H9 (cell line): ENCODE data around the gene PPP2R2B. TPM values are rescaled to one million over a fixed set of nuclear protein-coding genes. Genes with fewer than 3 reads are reported as not detected.

Experiments
- DNase-seq: peaks from one replicate; pipeline ENCODE4 v3.0.0-alpha.2; 2017
- H2AFZ ChIP-seq: one replicate; pipeline ENCODE4 v1.6.1; 2013; ENCODE audit warnings: mild to moderate bottlenecking, low read length, control low read depth, moderate library complexity
- H2AK5ac ChIP-seq: 2 replicates; pipeline ENCODE4 v1.6.1; 2013; ENCODE audit warnings: low read length, control low read depth, mixed read lengths; ENCODE audit not compliant: insufficient read length
- H2BK120ac ChIP-seq: one replicate; pipeline ENCODE4 v1.6.1; 2013; ENCODE audit warnings: low read depth, mild to moderate bottlenecking, low read length, control low read depth, inconsistent platforms; ENCODE audit not compliant: poor library complexity, severe bottlenecking
- H2BK12ac ChIP-seq: 2 replicates; pipeline ENCODE4 v1.6.1; 2013; ENCODE audit warnings: low read length, control low read depth, mixed read lengths, low read depth; ENCODE audit not compliant: insufficient read length
- H2BK15ac ChIP-seq: 2 replicates; pipeline ENCODE4 v1.6.1; 2013; ENCODE audit warnings: low read depth, low read length, control low read depth
- H2BK20ac ChIP-seq: one replicate; pipeline ENCODE4 v1.6.1; 2013; ENCODE audit warnings: low read depth, mild to moderate bottlenecking, low read length, control low read depth, inconsistent platforms; ENCODE audit not compliant: poor library complexity, severe bottlenecking
- H2BK5ac ChIP-seq: 2 replicates; pipeline ENCODE4 v1.6.1; 2013; ENCODE audit warnings: low read length, control low read depth, mixed read lengths; ENCODE audit not compliant: insufficient read length
- H3K14ac ChIP-seq: 2 replicates; pipeline ENCODE4 v1.6.1; 2013; ENCODE audit warnings: low read length, control low read depth; ENCODE audit not compliant: insufficient read depth
- H3K18ac ChIP-seq: 2 replicates; pipeline ENCODE4 v1.6.1; 2013; ENCODE audit warnings: low read depth, mild to moderate bottlenecking, mixed read lengths, low read length, control low read depth; ENCODE audit not compliant: insufficient read length
- H3K23ac ChIP-seq: 2 replicates; pipeline ENCODE4 v1.6.1; 2013; ENCODE audit warnings: low read length, control low read depth, mixed read lengths, low read depth; ENCODE audit not compliant: insufficient read length
- H3K23me2 ChIP-seq: 2 replicates; pipeline ENCODE4 v1.6.1; 2013; ENCODE audit warnings: low read depth, mild to moderate bottlenecking, mixed read lengths, low read length, control low read depth; ENCODE audit not compliant: insufficient read length, poor library complexity, severe bottlenecking
- H3K27ac ChIP-seq: 2 replicates; pipeline ENCODE4 v1.5.1; 2013; ENCODE audit warnings: low read length, control low read depth, mixed read lengths, low read depth; ENCODE audit not compliant: insufficient read length
- H3K27me3 ChIP-seq: 2 replicates; pipeline ENCODE4 v1.6.1; 2013; ENCODE audit warnings: low read length, control low read depth, inconsistent platforms; ENCODE audit not compliant: insufficient read depth
- H3K4ac ChIP-seq: 2 replicates; pipeline ENCODE4 v1.6.1; 2013; ENCODE audit warnings: low read depth, mild to moderate bottlenecking, control low read depth, inconsistent platforms, low read length, moderate library complexity
- H3K4me1 ChIP-seq: 2 replicates; pipeline ENCODE4 v1.6.1; 2013; ENCODE audit warnings: low read length, control low read depth, inconsistent platforms; ENCODE audit not compliant: insufficient read depth
- H3K4me2 ChIP-seq: 2 replicates; pipeline ENCODE4 v1.6.1; 2013; ENCODE audit warnings: low read length, control low read depth, mixed read lengths; ENCODE audit not compliant: insufficient read length, insufficient read depth
- H3K56ac ChIP-seq: 2 replicates; pipeline ENCODE4 v1.6.1; 2013; ENCODE audit warnings: low read depth, mild to moderate bottlenecking, mixed read lengths, low read length, control low read depth; ENCODE audit not compliant: insufficient read length
- H3K79me1 ChIP-seq: 2 replicates; pipeline ENCODE4 v1.6.1; 2013; ENCODE audit warnings: low read depth, mild to moderate bottlenecking, moderate library complexity, low read length, control low read depth, inconsistent platforms; ENCODE audit not compliant: insufficient read depth, poor library complexity, severe bottlenecking
- H3K79me2 ChIP-seq: 2 replicates; pipeline ENCODE4 v1.6.1; 2013; ENCODE audit warnings: low read length, control low read depth, inconsistent platforms; ENCODE audit not compliant: insufficient read depth
- H3K9ac ChIP-seq: 2 replicates; pipeline ENCODE4 v1.6.1; 2013; ENCODE audit warnings: low read length, control low read depth, mixed read lengths; ENCODE audit not compliant: insufficient read length; ENCODE audit errors: extremely low read depth
- H3K9me3 ChIP-seq: one replicate; pipeline ENCODE4 v1.6.1; 2013; ENCODE audit warnings: low read depth, low read length, inconsistent platforms; ENCODE audit not compliant: control insufficient read depth
- H3T11ph ChIP-seq: one replicate; pipeline ENCODE4 v1.6.1; 2013; ENCODE audit warnings: mild to moderate bottlenecking, low read length, control low read depth, inconsistent platforms
- H4K20me1 ChIP-seq: one replicate; pipeline ENCODE4 v1.6.1; 2013; ENCODE audit not compliant: control insufficient read depth, insufficient read length, insufficient read depth
- H4K5ac ChIP-seq: 2 replicates; pipeline ENCODE4 v1.6.1; 2013; ENCODE audit warnings: low read depth, mild to moderate bottlenecking, mixed read lengths, low read length, control low read depth; ENCODE audit not compliant: insufficient read length
- H4K8ac ChIP-seq: replicated peaks from 2 replicates; pipeline ENCODE4 v1.6.1; 2013; ENCODE audit warnings: low read length, control low read depth, mixed read lengths, low read depth; ENCODE audit not compliant: insufficient read length
- H4K91ac ChIP-seq: 2 replicates; pipeline ENCODE4 v1.6.1; 2013; ENCODE audit warnings: low read depth, mild to moderate bottlenecking, moderate library complexity, mixed read lengths, low read length, control low read depth; ENCODE audit not compliant: insufficient read length
- H3K27ac Mint-ChIP-seq, 3 experiments: 2 replicates in 2 of 3; 3 replicates in 1 of 3; pipeline ENCODE4 v1.8.0; 2020 to 2021; ENCODE audit warnings: mixed read lengths in 3 of 3, mild to moderate bottlenecking in 1 of 3, moderate library complexity in 1 of 3
- H3K27me3 Mint-ChIP-seq: 2 replicates; pipeline ENCODE4 v1.8.0; 2021; ENCODE audit warnings: low read depth, mild to moderate bottlenecking, moderate library complexity, mixed read lengths
- H3K36me3 Mint-ChIP-seq, 3 experiments: 2 replicates in 2 of 3; 3 replicates in 1 of 3; pipeline ENCODE4 v1.8.0; 2020 to 2021; ENCODE audit warnings: low read depth in 3 of 3, mixed read lengths in 3 of 3; ENCODE audit not compliant: insufficient read depth in 1 of 3
- H3K4me1 Mint-ChIP-seq, 2 experiments: 2 replicates each; pipeline ENCODE4 v1.8.0; 2020; ENCODE audit warnings: mixed read lengths in 2 of 2
- H3K4me3 Mint-ChIP-seq, 2 experiments: 2 replicates in 1 of 2; 3 replicates in 1 of 2; pipeline ENCODE4 v1.8.0; 2020 to 2021; ENCODE audit warnings: mild to moderate bottlenecking in 2 of 2, mixed read lengths in 2 of 2, moderate library complexity in 1 of 2
- H3K9me3 Mint-ChIP-seq, 2 experiments: 2 replicates in 1 of 2; 3 replicates in 1 of 2; pipeline ENCODE4 v1.8.0; 2020; ENCODE audit warnings: mild to moderate bottlenecking in 2 of 2, mixed read lengths in 2 of 2, moderate library complexity in 1 of 2
- CTCF ChIP-seq: fragments of 200-600 bp; sonication (generic); conservative IDR thresholded peaks from 3 replicates; pipeline ENCODE4 v1.8.0; 2021; ENCODE audit warnings: antibody characterized with exemption, mild to moderate bottlenecking
- WGBS: extraction: QIAGEN DNeasy Blood & Tissue Kit; methylation state at CpG from one replicate; pipeline ENCODE4 v1.1.7; 2013; ENCODE audit warnings: missing lambda C conversion rate, low lambda C conversion rate, mixed read lengths; ENCODE audit not compliant: insufficient read length; ENCODE audit errors: extremely low coverage; 5-methylcytosine and 5-hydroxymethylcytosine counted together
- total RNA-seq: library from RNA; stranded (reverse); gene quantifications from 2 replicates; pipeline ENCODE4 v1.2.1, GENCODE V29; 2021

The PPP2R2B gene
- total RNA-seq, 1 experiment from 2014 or later, result 14.3 TPM

GRCh38 chr5:146680846-146681584 is 197.5 kb downstream of the PPP2R2B start:
- no peaks in the 10 kb centered on the region for H4K20me1 ChIP-seq
- H3K23me2 ChIP-seq, result no peaks in the 10 kb centered on the region
- no peak overlapping the region for H3K18ac ChIP-seq
- no peak overlapping the region for H2BK120ac ChIP-seq
- no peak overlapping the region for H3K4me2 ChIP-seq
- H3K14ac ChIP-seq, result no peak overlapping the region
- no peak overlapping the region for H4K8ac ChIP-seq
- no peak for TF ChIP-seq CTCF
- H2BK20ac ChIP-seq, result no peak overlapping the region
- H3K4me1 ChIP-seq, result no peaks in the 10 kb centered on the region
- no peak overlapping the region for H2BK5ac ChIP-seq
- H3K27me3 Mint-ChIP-seq, result no peaks in the 10 kb centered on the region; the same call in 1 of the 2 replicates
- no peak overlapping the region for H3T11ph ChIP-seq
- H3K4me1 Mint-ChIP-seq, result peaks cover 0 to 3% of the 10 kb centered on the region in 2 experiments; a peak in 2 of 4 replicates
- no peak overlapping the region for H3K23ac ChIP-seq
- H3K9ac ChIP-seq, result no peak overlapping the region
- H3K56ac ChIP-seq, result no peak overlapping the region
- no peak overlapping the region for H4K5ac ChIP-seq
- no peaks in the 10 kb centered on the region for H3K79me2 ChIP-seq
- no peak overlapping the region for H4K91ac ChIP-seq
- WGBS, result no CpG with 5 or more reads among the region's 9 CpGs
- H3K27ac Mint-ChIP-seq, result no peak overlapping the region
- H3K36me3 Mint-ChIP-seq, result peaks cover 0 to 4% (median 2%) of the 10 kb centered on the region in 3 experiments; a peak in 4 of 7 replicates
- peaks cover 2 to 3% of the 10 kb centered on the region in 2 experiments; a peak in 1 of 5 replicates for H3K9me3 Mint-ChIP-seq
- no peaks in the 10 kb centered on the region for H3K79me1 ChIP-seq
- no peak overlapping the region for H2AK5ac ChIP-seq
- no peak for DNase-seq
- H3K4ac ChIP-seq, result no peak overlapping the region
- H2AFZ ChIP-seq, result no peak overlapping the region
- no peak overlapping the region for H2BK15ac ChIP-seq
- no peak overlapping the region for H3K27ac ChIP-seq
- H3K4me3 Mint-ChIP-seq, result no peak overlapping the region
- no peaks in the 10 kb centered on the region for H3K9me3 ChIP-seq
- no peaks in the 10 kb centered on the region for H3K27me3 ChIP-seq
- no peak overlapping the region for H2BK12ac ChIP-seq
